Measurements from ENCODE around the gene KRT79.
"Not testable (repeated sequence)": the region's sequence is repeated elsewhere in the genome, so short reads cannot be mapped to it uniquely, and the experiment has no call there.

The KRT79 gene

GRCh38 chr12:52833922-52834726 is at the start of gene KRT79:
Gene KRT79, minus strand, starts transcription at chr12:52834311. Its CDS starts 51 bp downstream, at chr12:52834260.
- DNase-seq (ENCODE audit: low read depth): no peak

- DNase-seq (ENCODE audit: low read depth): not testable (repeated sequence)
These were observed 46.4 kb upstream of the KRT79 start for GRCh38 chr12:52880499-52880898.

- DNase-seq (ENCODE audit: low read depth): peak; percentile 43
These were observed 45.6 kb upstream of the KRT79 start for GRCh38 chr12:52879394-52880351.

DNA sequence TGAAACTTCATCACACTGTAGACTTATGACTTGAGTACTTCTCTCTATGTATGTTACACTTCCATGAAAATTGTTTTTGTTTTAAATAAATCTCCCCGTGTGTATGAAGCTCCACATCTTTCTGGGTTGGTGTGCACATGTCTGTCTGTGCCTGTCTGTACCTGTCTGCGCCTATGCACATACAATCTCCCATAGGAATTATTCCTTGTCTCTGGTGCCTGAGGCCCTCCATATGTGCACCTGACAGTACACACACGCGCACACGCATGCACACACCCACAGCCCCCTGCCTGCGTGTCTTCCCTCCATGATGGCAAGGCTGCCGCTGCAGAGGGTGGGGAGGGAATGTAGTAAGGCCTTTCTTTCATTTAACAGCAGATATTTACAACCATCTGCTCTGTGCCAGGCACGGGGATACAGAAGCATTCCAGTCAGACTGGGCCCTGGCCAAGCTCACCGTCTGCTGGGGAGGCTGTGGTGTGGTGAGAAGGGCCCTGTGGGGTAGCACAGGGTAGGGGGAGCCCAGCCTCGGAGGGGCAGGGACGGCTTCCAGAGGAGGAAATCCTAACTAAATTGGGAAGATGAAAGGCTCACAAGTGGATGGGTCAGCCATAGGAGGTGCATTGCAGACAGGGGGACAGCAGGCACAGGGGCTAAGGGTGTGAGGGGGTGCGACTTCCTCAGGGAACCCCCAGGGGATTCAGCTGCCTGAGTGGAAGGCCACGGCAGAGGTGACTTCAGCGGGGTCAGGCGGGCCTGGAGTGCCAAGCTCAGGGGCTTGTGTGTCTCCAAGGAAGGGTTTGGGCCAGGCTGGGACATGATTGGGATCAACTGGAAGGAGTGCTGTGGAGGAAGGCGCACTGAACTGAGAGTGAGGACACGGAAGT is 44.6 kb upstream of the KRT79 start:
- DNase-seq (ENCODE audit: low read depth): no peak

DNA sequence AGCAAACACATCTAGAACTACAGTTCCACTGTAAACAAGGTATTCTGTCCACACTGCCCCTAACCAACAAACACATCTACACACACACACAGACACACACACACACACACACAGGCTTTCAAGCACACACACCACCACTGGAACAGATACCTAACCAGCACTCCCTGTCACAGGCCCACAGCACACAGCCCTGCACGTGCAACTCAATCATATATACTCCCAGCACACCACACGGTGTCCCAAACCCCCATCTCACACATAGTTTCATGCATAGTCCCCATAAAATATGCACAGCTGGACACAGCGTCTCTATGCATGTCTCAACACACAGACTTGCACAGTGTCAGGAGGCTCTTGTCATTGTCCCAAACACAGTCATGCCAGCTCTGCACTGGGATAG is 43.1 kb upstream of the KRT79 start:
- no peak for DNase-seq (ENCODE audit: low read depth)

DNA sequence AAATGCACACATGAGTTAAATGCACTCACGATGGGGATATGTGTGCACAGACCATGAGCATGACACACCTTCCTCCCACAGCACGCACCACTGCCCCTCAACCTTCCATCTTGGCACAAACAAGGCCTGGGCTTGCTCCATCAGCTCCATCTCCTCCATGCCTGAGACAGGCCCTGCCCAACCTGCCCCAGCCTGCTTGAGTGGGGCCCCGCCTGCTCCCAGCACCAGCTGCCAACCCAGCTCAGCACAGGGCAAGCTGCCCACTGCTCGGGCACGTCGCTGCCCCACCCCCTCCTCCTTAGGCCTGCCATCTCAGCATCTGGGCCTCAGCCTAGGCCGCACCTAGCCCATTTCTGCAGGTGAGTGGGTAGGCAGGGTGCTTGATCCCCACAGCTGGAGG is 42.3 kb upstream of the KRT79 start:
- no peak for DNase-seq (ENCODE audit: low read depth)

GRCh38 chr12:52874573-52875435 is 40.7 kb upstream of the KRT79 start:
- DNase-seq (ENCODE audit: low read depth): no peak

GRCh38 chr12:52873832-52874572 is 39.9 kb upstream of the KRT79 start:
- peak; percentile 26 for DNase-seq (ENCODE audit: low read depth)

DNA sequence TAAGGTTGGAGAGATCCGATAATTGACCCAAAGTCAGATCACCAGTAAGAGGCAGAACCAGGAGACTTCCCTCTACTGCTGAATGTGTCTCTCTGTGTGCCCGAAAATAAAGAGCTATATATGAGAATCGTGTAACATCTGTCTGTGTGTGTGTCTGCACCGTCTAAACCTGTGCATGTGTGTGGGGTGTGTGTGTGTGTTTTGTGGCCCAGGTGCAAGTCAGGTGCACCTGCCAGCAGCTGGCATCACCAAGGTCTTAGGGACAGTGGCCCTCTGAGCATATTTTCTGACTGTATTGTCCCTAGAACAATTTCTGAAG is 39.4 kb upstream of the KRT79 start:
- no peak for DNase-seq (ENCODE audit: low read depth)

- DNase-seq (ENCODE audit: low read depth): no peak
These were observed 38.7 kb upstream of the KRT79 start for GRCh38 chr12:52872644-52873389.

DNA sequence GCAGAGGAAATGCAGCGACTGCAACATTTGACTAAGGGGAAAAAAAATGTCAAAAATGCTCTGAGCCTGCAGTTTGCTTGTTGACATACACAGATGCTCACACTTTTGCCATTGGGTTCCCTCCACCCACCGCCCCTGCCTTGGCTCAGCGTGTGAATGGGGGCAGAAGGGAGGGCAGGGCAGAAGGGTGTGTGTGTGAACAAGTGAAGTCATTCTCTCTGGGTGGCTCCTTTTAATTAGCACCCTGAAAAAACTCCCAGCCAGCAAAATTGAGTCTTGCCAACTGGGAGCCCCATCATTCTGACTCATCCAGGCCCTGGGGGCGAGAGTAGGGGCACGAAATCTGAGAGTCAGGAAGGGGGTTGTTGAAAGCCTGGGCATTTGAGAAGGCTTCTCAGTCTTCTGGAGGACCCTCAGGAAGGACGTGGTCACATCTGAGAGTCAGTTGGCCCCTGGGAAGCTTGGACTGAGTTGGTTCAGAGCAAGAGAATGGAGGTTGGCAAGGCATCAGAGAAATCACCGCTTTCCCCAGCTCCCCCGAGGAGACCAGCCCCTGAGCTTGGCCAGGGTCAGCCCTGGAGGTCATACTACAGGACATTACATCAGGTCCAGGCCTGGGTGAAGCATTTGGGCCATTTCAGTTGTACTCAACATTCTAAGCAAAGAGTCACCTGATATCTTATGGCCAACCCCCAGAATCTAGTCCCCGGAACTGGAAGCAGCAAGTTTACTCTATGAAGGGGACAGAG is 37.4 kb upstream of the KRT79 start:
- no peak for DNase-seq (ENCODE audit: low read depth)

GRCh38 chr12:52870361-52871290 is 36.5 kb upstream of the KRT79 start:
- peak; percentile 54 for DNase-seq (ENCODE audit: low read depth)

DNA sequence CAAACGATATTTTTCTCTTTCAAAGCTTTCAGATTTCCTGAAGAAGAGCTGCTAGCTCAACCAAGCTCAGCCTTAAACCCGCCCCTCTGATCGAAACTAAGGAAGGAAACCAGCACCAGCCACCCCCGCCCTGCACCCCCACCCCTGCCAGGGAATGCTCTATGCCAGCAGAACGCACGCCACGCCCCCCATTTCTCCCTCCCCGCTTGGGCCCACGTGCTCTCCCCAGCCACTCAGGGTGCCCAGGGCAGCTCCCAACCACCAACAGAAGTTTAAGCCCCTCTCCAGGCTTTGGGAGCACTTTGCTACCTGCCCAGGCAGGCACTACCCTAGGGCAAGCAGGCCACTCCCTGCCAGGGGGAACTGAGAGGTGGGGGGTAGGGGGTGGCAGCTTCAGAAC is 33.5 kb upstream of the KRT79 start:
- DNase-seq (ENCODE audit: low read depth): no peak

DNA sequence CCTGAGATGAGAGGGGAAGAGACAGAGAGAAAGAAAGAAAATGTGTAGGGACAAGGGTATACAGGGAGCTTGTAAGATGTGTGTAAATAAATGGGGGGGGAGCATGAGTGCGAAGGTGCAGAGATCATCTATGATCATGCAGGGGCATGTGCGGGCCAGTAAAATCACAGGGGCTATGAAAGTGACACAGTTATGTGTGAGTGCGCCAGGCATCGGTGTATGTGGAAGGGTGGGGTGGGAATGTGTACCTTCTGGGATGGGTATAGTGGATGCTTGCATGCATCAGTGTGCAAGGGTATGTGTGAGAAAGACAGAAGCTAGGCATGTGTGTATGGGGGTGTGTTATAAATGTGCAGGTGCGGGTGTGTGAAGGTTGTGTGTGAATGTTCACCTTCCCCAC is 33.0 kb upstream of the KRT79 start:
- DNase-seq (ENCODE audit: low read depth): no peak

- DNase-seq (ENCODE audit: low read depth): no peak
These were observed 31.2 kb upstream of the KRT79 start for GRCh38 chr12:52865090-52865944.

DNA sequence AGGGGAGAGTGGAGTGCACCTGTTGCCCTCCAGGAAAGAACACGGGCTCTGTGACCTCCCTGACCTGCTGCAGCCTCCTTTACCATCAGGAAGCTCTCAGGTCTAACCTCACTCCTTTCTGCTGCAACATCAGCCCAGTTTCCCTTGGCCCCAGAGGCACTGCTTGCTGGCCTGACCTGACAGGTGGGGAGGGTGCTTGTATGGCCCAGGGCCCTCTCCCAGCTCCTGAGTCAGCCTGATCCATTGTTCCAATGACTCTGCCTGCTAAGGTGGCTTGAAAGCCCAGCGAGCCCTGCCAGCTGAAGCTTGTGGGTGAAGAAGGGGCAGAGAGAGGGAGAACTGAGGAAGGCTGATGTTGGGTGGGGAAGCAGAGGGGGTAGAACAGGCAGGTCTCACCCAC is 27.9 kb upstream of the KRT79 start:
- no peak for DNase-seq (ENCODE audit: low read depth)

DNA sequence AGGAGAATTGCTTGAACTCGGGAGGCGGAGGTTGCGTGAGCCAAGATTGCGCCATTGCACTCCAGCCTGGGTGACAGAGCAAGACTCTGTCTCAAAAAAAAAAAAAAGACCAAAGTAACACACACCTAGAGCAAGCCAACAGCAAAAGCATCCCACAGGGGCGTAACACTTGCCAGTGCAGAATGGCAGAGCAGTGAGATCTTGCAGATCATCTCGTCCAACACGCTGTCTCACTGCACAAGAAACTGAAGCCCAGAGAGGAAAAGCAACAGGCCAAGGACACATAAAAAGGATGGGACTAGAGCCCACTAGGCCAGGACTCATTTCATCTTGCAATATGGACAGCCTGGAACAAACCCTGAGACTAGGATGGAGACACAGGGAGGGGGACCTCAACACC is 27.4 kb upstream of the KRT79 start:
- no peak for DNase-seq (ENCODE audit: low read depth)
